ENCODE measurements around the gene SNX5.

The SNX5 gene

DNA sequence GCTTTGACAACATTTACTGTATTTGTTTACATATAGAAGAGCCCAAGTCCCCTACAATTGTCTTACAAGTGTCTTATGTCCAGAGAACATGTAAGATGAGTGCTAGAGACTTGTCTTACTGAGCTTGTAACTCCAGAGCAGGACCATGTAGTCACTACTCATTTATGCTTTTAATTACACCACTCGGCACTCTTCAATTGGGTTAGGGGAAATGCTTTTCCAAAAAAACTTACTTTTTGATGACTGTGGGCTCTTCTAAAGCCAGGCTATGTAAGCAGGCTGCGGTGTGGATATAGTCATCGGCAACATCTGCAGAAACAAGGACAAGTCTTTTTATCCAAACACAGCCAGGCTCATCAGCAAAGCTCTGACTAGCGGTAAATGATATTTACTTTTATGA is 18.7 kb downstream of the SNX5 start:
- Histone ChIP-seq H3K27me3 (ENCODE audit: insufficient read depth, low read length) (no peaks in the 10 kb centered on the region), H3K4me3 (ENCODE audit: low read depth, low read length) (no peak overlapping the region), H3K27ac (ENCODE audit: low read depth, low read length) (no peak overlapping the region), H2AFZ (ENCODE audit: low read length, unreplicated experiment) (no peak overlapping the region), H3K79me2 (ENCODE audit: control insufficient read depth, insufficient read depth, low read length, unreplicated experiment) (peaks cover 44% of the 10 kb centered on the region), H3K36me3 (ENCODE audit: insufficient read depth, low read length) (peaks cover 86% of the 10 kb centered on the region), H3K4me1 (ENCODE audit: control insufficient read depth, insufficient read depth, low read length, unreplicated experiment) (no peaks in the 10 kb centered on the region)

DNA sequence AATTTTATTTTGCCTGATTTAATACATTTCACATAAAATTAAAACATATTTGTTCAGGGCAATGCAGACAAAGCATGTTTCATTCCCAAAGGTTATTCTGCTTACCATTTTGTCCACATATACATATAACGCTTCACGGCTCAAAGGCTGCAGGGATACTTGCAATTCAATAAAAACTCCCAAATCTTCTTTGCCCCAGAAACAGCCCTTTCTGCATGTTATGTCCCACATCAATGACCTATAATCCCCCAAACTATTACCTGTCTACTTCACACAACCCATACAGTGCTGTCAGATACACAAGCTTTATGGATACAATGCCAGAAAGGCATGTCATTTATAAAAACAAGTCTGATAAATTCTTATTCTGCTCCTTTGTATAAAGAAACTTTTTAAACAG is 20.2 kb downstream of the SNX5 start:
- no peak overlapping the region for H3K27ac ChIP-seq (ENCODE audit: low read depth, low read length)
- no peak overlapping the region for H3K4me3 ChIP-seq (ENCODE audit: low read depth, low read length)
- H3K36me3 ChIP-seq (ENCODE audit: insufficient read depth, low read length) = peaks cover 83% of the 10 kb centered on the region
- peaks cover 29% of the 10 kb centered on the region for H3K79me2 ChIP-seq (ENCODE audit: control insufficient read depth, insufficient read depth, low read length, unreplicated experiment)
- H3K4me1 ChIP-seq (ENCODE audit: control insufficient read depth, insufficient read depth, low read length, unreplicated experiment) = no peaks in the 10 kb centered on the region
- no peaks in the 10 kb centered on the region for H3K27me3 ChIP-seq (ENCODE audit: insufficient read depth, low read length)
- H2AFZ ChIP-seq (ENCODE audit: low read length, unreplicated experiment) = no peak overlapping the region

- Histone ChIP-seq H3K79me2 (ENCODE audit: control insufficient read depth, insufficient read depth, low read length, unreplicated experiment) (peaks cover 19% of the 10 kb centered on the region), H2AFZ (ENCODE audit: low read length, unreplicated experiment) (no peak overlapping the region), H3K4me1 (ENCODE audit: control insufficient read depth, insufficient read depth, low read length, unreplicated experiment) (no peaks in the 10 kb centered on the region), H3K27ac (ENCODE audit: low read depth, low read length) (no peak overlapping the region), H3K27me3 (ENCODE audit: insufficient read depth, low read length) (no peaks in the 10 kb centered on the region), H3K4me3 (ENCODE audit: low read depth, low read length) (no peak overlapping the region), H3K36me3 (ENCODE audit: insufficient read depth, low read length) (peaks cover 82% of the 10 kb centered on the region)
Measured at GRCh38 chr20:17947474-17947815, 21.1 kb downstream of the SNX5 start.

- H3K79me2 ChIP-seq (ENCODE audit: control insufficient read depth, insufficient read depth, low read length, unreplicated experiment) = peaks cover 18% of the 10 kb centered on the region
- H3K27me3 ChIP-seq (ENCODE audit: insufficient read depth, low read length) = no peaks in the 10 kb centered on the region
- H3K4me3 ChIP-seq (ENCODE audit: low read depth, low read length) = no peak overlapping the region
- no peak overlapping the region for H2AFZ ChIP-seq (ENCODE audit: low read length, unreplicated experiment)
- H3K27ac ChIP-seq (ENCODE audit: low read depth, low read length) = no peak overlapping the region
- no peaks in the 10 kb centered on the region for H3K4me1 ChIP-seq (ENCODE audit: control insufficient read depth, insufficient read depth, low read length, unreplicated experiment)
- H3K36me3 ChIP-seq (ENCODE audit: insufficient read depth, low read length) = peaks cover 80% of the 10 kb centered on the region
Measured at GRCh38 chr20:17946572-17947473, 21.8 kb downstream of the SNX5 start.

DNA sequence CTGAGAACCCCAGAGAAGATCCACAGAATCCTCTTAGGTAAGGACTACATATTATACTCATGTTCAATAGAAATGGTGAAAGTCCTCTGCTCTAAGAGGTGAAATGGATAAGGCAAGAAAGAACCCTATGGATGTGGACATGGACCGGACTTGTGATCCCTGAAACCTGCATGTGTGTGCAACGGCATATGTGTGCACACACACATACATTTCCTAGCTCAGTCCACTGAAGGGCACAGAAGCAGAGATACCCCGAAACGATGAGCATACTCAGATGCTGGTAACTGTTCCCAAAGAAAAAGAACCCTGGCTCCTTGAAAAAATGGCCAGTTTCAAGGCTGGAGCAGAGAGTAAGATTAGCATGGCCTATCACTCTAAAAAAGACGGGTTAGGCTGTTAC is 22.6 kb downstream of the SNX5 start:
- Histone ChIP-seq H3K36me3 (ENCODE audit: insufficient read depth, low read length) (peaks cover 73% of the 10 kb centered on the region), H3K27me3 (ENCODE audit: insufficient read depth, low read length) (no peaks in the 10 kb centered on the region), H2AFZ (ENCODE audit: low read length, unreplicated experiment) (no peak overlapping the region), H3K27ac (ENCODE audit: low read depth, low read length) (no peak overlapping the region), H3K79me2 (ENCODE audit: control insufficient read depth, insufficient read depth, low read length, unreplicated experiment) (peaks cover 11% of the 10 kb centered on the region), H3K4me3 (ENCODE audit: low read depth, low read length) (no peak overlapping the region), H3K4me1 (ENCODE audit: control insufficient read depth, insufficient read depth, low read length, unreplicated experiment) (no peaks in the 10 kb centered on the region)

- Histone ChIP-seq H3K4me1 (ENCODE audit: control insufficient read depth, insufficient read depth, low read length, unreplicated experiment) (no peaks in the 10 kb centered on the region), H3K27me3 (ENCODE audit: insufficient read depth, low read length) (no peaks in the 10 kb centered on the region), H3K79me2 (ENCODE audit: control insufficient read depth, insufficient read depth, low read length, unreplicated experiment) (peaks cover 4% of the 10 kb centered on the region), H3K4me3 (ENCODE audit: low read depth, low read length) (no peak overlapping the region), H2AFZ (ENCODE audit: low read length, unreplicated experiment) (no peak overlapping the region), H3K27ac (ENCODE audit: low read depth, low read length) (no peak overlapping the region), H3K36me3 (ENCODE audit: insufficient read depth, low read length) (peaks cover 62% of the 10 kb centered on the region)
Measured at GRCh38 chr20:17944854-17945474, 23.6 kb downstream of the SNX5 start.

DNA sequence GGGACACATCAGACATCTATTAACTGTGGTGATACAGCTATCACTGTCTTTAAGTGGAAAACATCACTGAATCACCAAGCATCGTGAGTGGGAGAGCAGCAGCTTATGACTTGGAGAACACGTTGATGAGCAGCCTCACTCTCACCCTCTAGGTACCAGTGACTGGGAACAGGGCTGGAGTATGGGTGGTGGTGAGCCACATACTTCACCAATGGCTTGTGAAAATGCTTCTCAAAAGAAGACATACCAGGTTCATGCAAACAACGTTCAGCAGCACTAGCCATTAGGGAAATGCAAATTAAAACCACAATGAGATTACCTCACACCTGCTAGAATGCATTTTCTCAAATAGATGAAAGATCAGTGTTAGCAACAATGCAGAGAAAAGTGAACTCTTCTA is 25.3 kb downstream of the SNX5 start:
- Histone ChIP-seq H3K79me2 (ENCODE audit: control insufficient read depth, insufficient read depth, low read length, unreplicated experiment) (no peaks in the 10 kb centered on the region), H3K27me3 (ENCODE audit: insufficient read depth, low read length) (no peaks in the 10 kb centered on the region), H3K4me3 (ENCODE audit: low read depth, low read length) (no peak overlapping the region), H3K4me1 (ENCODE audit: control insufficient read depth, insufficient read depth, low read length, unreplicated experiment) (no peaks in the 10 kb centered on the region), H3K36me3 (ENCODE audit: insufficient read depth, low read length) (peaks cover 46% of the 10 kb centered on the region), H3K27ac (ENCODE audit: low read depth, low read length) (no peak overlapping the region), H2AFZ (ENCODE audit: low read length, unreplicated experiment) (no peak overlapping the region)

GRCh38 chr20:17941826-17942196 is 26.8 kb downstream of the SNX5 start:
- Histone ChIP-seq H3K27ac (ENCODE audit: low read depth, low read length) (no peak overlapping the region), H3K27me3 (ENCODE audit: insufficient read depth, low read length) (no peaks in the 10 kb centered on the region), H3K4me1 (ENCODE audit: control insufficient read depth, insufficient read depth, low read length, unreplicated experiment) (peaks cover 8% of the 10 kb centered on the region), H3K36me3 (ENCODE audit: insufficient read depth, low read length) (peaks cover 36% of the 10 kb centered on the region), H3K79me2 (ENCODE audit: control insufficient read depth, insufficient read depth, low read length, unreplicated experiment) (no peaks in the 10 kb centered on the region), H2AFZ (ENCODE audit: low read length, unreplicated experiment) (no peak overlapping the region), H3K4me3 (ENCODE audit: low read depth, low read length) (no peak overlapping the region)

GRCh38 chr20:17941087-17941825 is 27.3 kb downstream of the SNX5 start:
- Histone ChIP-seq H3K27ac (ENCODE audit: low read depth, low read length) (no peak overlapping the region), H3K79me2 (ENCODE audit: control insufficient read depth, insufficient read depth, low read length, unreplicated experiment) (no peaks in the 10 kb centered on the region), H3K36me3 (ENCODE audit: insufficient read depth, low read length) (peaks cover 30% of the 10 kb centered on the region), H3K4me3 (ENCODE audit: low read depth, low read length) (no peak overlapping the region), H3K4me1 (ENCODE audit: control insufficient read depth, insufficient read depth, low read length, unreplicated experiment) (peaks cover 13% of the 10 kb centered on the region), H2AFZ (ENCODE audit: low read length, unreplicated experiment) (no peak overlapping the region), H3K27me3 (ENCODE audit: insufficient read depth, low read length) (no peaks in the 10 kb centered on the region)

DNA sequence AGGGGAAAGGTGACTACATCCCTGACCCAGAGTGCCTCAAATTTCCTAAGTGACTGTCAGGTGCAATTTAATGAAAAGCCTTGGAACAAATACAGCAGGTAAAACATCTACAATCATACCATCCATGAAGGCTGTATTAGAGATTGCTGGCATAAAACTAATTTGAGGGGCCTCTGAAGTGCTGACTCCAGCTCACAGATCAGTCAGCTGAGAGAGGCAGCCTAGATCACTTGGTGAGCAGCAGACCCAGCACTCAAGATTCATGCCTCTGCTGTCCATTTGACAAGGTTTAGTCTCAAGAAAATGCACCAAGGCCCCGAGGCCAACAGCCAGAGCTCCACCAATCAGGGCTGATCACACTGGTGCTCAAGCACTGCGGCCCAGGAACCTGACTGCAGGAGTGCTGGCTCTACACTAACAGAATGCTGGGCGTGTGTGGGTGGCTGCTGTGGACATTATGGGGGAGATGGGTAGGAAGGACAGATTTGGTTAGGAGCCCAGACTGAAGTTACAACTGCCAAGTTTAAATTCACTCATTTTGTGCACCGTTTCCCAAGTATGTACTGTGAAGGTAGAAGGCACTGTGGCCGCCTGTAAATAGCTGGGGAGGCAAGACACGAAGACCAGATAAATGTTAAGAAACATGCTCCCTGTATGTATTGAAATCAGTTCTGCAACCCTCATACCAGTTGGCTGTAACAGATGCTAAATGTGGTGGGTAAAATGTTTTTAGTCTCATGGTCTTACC is 28.2 kb downstream of the SNX5 start:
- Histone ChIP-seq H3K4me1 (ENCODE audit: control insufficient read depth, insufficient read depth, low read length, unreplicated experiment) (peaks cover 18% of the 10 kb centered on the region), H2AFZ (ENCODE audit: low read length, unreplicated experiment) (no peak overlapping the region), H3K36me3 (ENCODE audit: insufficient read depth, low read length) (peaks cover 22% of the 10 kb centered on the region), H3K79me2 (ENCODE audit: control insufficient read depth, insufficient read depth, low read length, unreplicated experiment) (no peaks in the 10 kb centered on the region), H3K4me3 (ENCODE audit: low read depth, low read length) (no peak overlapping the region), H3K27ac (ENCODE audit: low read depth, low read length) (no peak overlapping the region), H3K27me3 (ENCODE audit: insufficient read depth, low read length) (no peaks in the 10 kb centered on the region)
